Activated CD8-positive, alpha-beta memory T cell treated with anti-CD3 and anti-CD28 coated beads for 36 hours (primary cell): Measurements from ENCODE around the gene CDNF. TPM values are rescaled to one million over a fixed set of nuclear protein-coding genes. Genes with fewer than 3 reads are reported as not detected.

Source experiments
- CTCF ChIA-PET: fragments of 350-600 bp; sonication (Branson Sonifier 250); formaldehyde crosslinking; loops from one replicate; lab custom pipeline; 2021; ENCODE audit warnings: antibody characterized with exemption; lab: Charles Lee
- POLR2A ChIA-PET: fragments of 350-600 bp; sonication (Branson Sonifier 250); formaldehyde crosslinking; loops from one replicate; lab custom pipeline; 2021; ENCODE audit warnings: antibody characterized with exemption; lab: Charles Lee
- total RNA-seq, 2 experiments: library from RNA; stranded (reverse); gene quantifications; one replicate each; pipeline ENCODE4 v1.2.3, GENCODE V29; 2021

CDNF gene
- total RNA-seq, 2 experiments from 2014 or later, result 1.0 to 1.1 TPM

DNA sequence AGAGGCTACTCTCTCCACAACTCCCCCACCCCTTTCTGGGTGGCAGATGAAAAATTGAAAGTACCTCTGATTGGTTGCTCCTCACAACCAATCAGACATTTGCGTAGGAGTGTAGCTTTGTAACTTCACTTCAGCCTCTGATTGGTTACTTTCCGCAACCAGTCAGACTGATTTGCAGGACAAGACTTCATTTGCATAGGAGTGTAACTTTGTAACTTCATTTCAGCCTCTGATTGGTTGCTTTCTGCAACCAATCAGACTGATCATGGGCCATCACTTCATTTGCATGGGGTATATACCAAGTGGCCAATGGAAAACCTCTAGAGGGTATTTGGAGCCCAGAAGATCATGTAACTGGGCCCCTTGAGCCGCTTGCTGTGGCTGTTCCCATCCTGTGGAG lies 25.6 kb downstream of the CDNF start:
- POLR2A ChIA-PET, result no interaction called here
- CTCF ChIA-PET, result no interaction called here

DNA sequence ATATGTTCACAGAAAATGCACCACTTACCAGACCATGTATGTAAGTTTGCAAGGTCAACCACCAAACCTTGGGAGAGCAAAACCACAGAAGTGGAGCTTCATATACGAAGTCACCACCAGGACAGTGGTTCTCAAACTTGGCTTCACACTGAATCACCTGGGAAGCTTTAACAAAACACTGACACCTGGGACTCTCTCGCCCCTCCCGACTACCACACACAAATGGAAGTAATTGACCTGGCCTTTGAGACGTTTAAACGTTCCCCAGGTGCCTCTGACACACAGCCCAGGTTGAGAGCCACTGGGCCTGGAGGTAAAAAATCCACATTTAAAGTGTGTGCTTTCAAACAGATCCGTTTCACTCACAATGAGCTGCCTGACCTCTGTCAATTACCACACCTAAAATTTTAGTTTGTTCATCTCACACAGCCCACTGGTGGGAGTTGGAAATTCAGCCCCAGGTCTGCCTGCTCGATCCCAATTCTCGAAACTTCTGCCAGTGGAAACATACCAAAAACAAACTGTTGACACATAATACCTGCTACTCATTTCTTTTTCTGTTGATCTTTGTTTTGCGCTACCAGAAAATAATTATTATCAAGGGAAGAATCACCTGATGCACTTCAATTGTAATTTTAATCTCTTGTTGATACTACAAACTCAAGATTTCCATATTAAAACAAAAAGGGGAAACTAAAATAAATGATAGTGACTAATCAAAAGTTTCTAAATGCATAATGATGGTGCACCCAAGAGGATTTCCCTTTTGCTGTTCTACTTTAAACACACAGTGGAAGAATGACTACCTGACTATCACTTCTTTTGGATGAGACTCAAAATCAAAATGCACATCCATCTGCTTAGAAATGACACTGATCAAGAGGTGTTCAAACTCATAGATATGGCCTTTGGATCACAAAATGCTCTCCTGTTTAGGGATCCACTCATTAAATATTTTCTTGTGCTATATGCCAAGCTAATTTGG lies 26.6 kb downstream of the CDNF start:
- CTCF ChIA-PET, result interaction anchor here (1.3 kb wide), 1 partner anchor 314 kb away, joined by 4 read pairs; no protein-coding TSS in a partner anchor
- POLR2A ChIA-PET, result no interaction called here

DNA sequence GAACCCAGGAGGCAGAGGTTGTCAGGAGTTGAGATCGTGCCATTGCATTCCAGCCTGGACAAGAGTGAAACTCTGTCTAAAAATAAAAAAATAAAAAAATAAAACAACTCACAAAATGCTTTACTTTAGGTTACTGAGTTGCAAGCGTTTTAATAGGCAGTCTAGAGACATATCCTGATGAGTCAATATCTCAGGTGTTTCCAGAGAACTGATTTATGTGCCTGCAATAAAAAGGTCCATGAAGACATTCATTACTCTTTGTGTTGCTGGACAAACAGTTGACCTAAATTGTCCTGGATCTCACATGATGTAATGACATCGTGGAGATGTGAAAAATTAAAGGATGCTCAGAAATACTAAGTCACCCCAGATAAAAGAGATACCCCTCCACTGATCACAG lies 31.5 kb downstream of the CDNF start:
- POLR2A ChIA-PET, result no interaction called here
- CTCF ChIA-PET, result no interaction called here

DNA sequence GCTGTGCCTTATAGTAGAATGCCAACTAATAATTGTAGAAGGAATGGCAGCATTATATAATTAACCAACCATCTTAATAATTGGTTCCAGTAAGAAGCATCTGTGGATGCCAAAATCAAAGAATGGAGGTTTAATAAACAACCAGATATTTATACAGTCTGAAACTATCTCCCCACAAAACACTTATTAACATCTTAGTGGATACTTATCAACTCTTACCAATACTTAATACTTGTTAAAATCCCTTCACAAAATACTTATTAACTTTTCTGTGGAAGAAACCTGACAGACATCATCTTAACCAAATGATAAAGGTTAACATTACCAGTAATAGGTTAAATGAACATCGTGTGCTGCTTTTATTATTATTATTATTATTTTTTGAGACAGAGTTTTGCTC lies 34.0 kb downstream of the CDNF start:
- ChIA-PET CTCF (no interaction called here), POLR2A (no interaction called here)

DNA sequence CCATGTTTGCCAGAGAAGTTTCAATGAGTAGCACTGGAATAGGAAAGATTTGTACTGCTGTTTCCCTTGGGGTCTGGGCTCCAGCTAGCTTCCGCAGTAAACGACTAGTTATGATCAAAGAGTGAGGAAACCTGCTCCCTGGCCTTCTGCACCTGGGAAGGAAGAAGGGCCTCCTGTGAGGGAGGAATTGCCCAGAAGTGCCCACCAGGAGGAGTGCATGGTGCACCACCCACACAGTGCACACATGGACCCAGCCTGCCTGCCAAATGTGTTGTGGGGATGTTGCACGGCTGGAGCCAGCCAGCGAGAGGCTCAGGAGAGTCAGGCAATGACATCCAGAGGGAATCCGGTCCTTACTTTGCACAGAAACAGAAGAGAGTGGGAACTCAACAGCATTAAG lies 36.1 kb downstream of the CDNF start:
- POLR2A ChIA-PET, result no interaction called here
- CTCF ChIA-PET, result no interaction called here

DNA sequence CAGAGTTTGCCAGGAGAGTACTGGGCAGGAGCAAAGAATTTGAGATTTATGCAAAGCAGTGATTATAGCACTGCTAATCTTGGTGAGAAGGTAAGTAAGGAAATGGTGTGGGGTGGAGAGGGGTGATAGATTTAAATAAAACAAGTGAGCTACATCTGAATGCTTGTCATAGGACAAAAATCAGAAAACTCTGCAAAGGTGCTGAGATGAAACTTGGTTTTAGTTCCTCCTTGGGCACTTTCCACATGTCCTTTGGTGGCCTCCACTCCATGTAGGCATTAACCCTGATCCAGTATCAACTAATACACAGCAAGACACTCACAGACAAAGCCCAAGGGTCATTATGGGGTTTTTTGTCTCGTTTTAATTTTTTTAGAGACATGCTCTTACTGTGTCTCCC lies 37.4 kb downstream of the CDNF start:
- ChIA-PET CTCF (no interaction called here), POLR2A (no interaction called here)

DNA sequence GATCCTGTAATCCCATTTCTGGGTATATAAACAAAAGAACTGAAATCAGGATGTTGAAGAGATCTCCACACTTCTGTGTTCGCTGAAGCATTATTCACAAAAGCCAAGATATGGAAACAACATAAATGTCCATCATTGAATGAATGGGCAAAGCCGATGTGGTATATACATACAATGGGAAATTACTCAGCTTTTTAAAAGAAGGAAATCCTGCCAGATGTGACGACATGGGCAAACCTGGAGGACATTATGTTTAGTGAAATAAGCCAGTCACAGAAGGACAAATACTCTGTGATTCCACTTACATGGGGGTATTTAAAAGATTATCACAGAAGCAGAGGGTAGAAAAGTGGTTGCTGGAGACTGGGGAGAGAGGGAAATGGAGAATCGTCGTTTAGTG lies 39.2 kb downstream of the CDNF start:
- POLR2A ChIA-PET, result no interaction called here
- CTCF ChIA-PET, result no interaction called here

DNA sequence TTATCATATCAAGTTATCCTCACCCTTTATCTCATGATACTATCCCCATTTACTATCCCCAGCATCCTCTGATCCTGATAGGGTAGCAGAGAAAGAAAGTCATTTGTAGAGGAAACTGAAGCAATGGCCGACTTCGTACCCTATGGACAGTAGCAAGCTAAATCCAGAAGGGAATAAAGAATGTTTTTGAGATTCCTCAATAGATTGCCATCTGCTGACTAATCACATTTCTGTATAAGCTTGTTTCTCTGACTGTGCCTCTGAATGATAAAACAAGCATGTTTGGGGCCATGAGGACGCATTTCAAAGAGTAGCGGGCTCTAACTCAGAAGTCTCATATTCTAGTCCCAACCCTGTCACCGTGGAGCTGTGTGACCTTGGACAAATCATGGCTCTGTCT lies 49.9 kb downstream of the CDNF start:
- ChIA-PET POLR2A (no interaction called here), CTCF (no interaction called here)

DNA sequence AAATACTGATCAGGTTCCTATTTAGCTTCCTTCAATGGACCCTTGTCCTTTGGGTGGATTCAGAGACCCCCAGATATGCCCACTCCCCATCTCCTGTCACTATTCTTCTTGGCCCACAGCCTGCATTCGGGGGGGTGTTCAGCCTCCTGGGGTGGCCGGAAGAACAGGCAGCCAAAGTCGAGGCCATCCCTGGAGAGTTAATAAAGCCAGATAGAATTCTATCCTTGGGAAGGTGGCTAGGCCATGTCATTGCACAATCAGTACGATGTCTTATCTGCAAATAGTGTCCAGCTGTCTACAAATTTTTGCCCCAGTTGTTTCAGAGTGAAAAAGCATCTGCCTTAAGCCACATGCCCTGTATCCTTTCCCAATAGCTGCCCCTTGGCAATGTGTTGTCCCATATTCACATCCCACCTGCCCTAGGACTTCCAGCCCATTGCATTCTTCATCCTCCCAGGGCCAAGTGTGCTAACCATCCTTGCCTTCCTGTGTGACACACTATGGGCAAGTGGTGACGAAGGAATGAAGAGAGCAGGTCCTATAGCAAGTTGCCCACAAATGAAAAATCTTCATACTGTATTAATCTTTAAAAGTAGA lies 53.3 kb downstream of the CDNF start:
- CTCF ChIA-PET, result no interaction called here

DNA sequence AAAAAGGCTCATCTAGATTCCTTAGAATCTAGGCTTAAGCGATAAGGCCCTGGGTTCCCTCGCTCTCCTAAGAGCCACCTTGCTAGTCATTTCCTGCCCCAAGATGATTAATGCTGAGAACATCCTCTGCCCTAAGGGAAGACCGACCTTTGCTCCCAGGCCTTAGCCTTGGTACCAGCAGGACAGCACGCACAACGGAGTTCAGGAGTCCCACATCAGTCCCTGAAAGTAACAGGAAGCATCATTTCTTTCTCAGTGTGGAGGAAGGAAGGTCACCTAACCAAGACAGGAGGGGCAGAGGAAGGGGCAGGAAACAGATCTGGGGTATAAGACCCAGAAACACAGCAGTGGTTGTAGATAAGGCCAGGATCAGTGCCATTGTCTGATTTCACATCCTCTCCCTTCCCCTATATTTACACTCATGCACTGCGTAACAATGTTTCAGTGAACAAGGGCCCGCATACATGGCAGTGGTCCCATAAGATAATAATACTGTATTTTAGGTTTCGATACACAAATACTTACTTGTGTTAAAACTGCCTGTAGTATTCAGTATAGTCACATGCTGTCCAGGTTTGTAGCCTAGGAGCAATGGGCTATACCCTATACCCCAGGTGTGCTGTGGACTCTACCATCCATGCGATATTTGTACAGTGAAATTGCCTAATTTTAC lies 55.0 kb downstream of the CDNF start:
- CTCF ChIA-PET, result interaction anchor here (0.6 kb wide), 1 partner anchor 855 kb away, joined by 3 read pairs; no protein-coding TSS in a partner anchor
- POLR2A ChIA-PET, result no interaction called here

More for the DNA sequence above, 53.3 kb downstream of the CDNF start:
- POLR2A ChIA-PET, result no interaction called here

DNA sequence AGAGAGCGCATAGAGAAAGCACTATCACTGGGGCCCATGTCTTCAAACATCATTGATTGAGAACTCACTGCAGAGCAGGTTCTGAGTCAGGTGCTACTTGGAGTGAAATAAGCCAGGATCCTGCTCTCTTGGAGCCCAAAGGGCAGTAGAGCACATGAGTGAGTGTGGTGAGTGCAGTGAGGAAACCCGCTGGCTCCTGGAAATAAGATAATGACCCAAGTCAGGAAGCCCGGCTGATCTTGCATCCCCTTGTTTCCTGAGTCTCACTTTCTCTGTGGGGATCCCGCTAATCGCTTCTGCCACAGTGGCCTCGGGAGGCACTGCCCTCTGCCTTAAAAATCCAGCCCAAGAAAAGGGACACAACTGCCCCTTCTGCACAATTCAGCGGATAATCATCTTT lies 56.1 kb downstream of the CDNF start:
- POLR2A ChIA-PET, result no interaction called here

DNA sequence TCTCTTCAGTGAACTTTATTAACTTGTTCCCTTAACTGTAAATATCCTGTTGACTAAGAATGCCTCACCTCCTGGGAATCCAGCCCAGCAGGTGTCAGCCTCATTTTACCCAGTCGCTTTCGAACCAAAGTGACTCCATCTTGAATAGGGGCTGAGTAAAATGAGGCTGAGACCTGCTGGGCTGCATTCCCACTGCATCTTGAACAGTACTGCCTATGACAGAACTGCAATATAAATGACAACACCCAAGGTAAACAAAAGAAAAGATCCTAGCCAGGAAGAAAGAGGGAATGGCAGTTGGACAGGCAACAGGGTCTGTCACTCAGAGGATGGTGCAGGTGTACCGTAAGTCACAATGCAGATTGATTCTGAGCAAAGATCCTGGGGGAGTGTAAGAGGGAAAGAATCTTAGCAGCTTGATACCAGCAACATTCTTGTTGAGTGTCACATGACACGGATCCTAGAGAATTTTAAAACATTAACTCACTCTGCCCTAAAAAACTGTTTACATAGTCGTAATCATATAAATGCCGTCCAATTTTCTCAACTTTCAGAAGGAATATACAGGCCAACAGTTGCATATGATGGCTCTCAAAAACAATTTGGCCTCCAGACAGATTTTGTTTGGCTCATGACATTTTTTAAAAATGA lies 58.7 kb downstream of the CDNF start:
- CTCF ChIA-PET, result no interaction called here
- POLR2A ChIA-PET, result no interaction called here

More for the DNA sequence above, 56.1 kb downstream of the CDNF start:
- CTCF ChIA-PET, result interaction anchor here (0.6 kb wide), 1 partner anchor 854 kb away, joined by 3 read pairs; no protein-coding TSS in a partner anchor

DNA sequence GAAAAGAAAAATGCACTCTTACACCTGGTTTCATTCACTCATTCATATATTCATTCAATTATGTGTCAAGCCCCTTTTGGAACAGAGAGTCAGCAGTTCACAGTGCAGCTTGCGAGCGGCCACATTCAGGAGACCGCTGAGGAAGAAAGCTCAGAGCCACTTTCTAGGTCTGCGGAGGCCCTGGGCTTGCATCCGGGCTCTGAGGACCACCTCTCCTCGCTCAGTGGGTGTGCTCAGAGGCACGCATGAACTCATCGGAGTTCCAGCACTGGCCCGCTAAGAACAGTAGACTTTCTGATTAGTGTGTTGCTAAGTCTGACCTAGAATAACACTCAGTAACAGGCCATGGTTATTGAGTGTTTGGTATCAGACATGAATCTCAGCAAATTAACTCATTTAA lies 61.3 kb downstream of the CDNF start:
- CTCF ChIA-PET, result no interaction called here
- POLR2A ChIA-PET, result no interaction called here

DNA sequence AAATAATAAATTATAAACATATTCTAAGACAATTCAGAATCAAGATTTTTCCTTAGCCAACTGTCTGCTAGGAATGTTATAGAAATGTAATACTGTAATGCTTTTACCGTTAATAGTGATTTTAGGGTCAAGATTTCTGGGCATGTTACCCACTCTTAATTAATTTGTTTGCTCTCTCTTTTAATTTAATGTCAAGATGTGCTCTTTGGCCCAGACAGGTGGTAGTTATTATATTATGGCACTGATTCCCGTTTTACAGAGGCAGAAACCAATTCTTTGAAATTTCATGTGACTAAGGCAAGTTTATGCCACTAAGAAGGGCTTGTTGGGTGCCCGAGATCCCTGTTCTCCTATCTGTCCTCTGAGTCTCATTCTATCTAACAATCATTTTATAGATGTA lies 62.2 kb downstream of the CDNF start:
- POLR2A ChIA-PET, result no interaction called here
- CTCF ChIA-PET, result no interaction called here

DNA sequence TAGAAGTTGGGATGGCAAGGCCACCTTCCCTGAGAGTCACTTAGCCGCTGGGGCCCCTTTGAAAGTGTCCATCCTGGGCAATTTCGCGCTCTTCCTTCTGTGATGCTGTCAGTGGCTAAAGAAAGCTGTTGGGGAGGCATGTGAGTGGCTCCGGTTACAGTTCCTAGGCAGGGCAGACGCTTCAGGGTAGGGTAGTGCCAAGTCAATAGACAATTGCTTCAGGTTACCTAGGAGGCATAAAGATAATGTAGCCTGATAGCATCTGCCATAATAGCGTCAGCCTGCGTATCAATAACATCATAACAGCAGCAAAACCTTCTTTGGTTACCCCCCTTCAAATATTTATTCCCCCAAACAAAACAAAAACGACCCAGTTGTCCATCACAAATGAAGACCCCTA lies 63.0 kb downstream of the CDNF start, which contains the start of gene FAM107B:
Gene FAM107B, minus strand, starts transcription at position 101 of the 400 bp plus-strand sequence. CDS start 234 bp downstream, outside the sequence.
- ChIA-PET POLR2A (no interaction called here), CTCF (interaction anchor here (0.6 kb wide), 1 partner anchor 320 kb away, joined by 3 read pairs; no protein-coding TSS in a partner anchor)

DNA sequence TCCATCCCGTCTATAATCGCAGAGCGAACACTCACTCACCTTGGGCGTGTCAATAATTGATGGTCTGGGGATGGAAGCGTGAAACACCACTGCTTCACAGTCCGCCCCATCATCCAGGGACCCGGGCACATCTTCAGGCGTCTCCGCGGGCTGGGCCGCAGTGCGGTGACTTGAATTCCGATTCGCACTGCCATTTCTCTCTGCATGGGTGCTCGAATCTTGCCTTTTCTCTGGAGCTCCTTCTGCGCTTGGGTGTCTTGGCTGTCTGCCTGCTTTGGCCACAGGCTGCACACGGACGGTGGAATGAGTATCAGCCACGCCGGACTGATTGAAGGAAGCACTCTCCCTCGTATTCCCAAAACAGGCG lies 63.6 kb downstream of the CDNF start:
- POLR2A ChIA-PET, result no interaction called here
- CTCF ChIA-PET, result no interaction called here

DNA sequence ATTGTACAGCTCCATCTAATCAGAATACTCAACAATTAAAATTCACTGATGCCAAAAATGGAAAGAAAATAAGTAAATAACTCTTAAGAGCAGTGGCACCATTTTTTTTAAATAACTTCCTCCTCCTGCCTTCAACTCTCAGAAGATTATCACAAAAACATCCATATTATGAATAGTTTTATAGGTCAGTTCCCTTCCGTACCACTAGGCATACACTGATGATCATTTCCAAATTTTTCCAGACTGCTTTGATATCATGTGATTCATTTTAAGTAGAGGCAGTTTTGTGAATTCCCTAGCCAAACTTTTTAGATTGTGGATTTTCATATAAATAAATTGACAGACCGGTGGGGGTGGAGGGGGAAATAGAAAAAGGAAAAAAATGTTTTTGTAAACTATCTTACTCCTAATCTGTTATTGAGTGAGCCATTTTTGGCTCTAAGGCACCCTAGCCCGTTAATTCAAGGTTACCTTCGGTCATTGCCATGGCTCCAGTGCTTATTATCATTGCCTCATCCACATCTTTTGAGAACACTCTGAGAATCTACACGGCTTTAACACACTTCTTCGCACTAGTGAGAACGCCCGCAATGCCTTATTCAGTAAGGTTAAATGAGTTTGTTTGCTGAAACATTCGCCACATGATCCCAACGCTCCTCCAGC lies 64.2 kb downstream of the CDNF start:
- CTCF ChIA-PET, result no interaction called here
- POLR2A ChIA-PET, result no interaction called here

DNA sequence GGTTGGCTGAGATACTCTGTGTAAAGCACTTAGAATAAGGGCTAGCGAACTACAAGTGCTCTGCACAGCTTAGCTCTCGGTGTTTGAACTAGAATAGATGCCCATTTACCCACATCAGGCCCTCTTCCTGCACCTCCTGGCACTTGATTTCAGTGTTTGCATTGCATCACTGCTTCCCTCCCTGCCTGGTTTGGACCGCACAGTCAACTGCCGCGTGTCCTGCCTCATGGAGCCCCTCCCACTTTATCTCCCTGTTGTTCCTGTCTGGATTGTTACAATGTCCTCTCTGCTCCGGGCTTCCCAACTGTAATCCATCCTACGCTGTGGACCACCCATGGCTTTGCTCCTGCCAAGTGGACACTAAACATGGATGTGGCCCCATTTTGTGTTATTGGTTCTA lies 65.4 kb downstream of the CDNF start:
- POLR2A ChIA-PET, result no interaction called here
- CTCF ChIA-PET, result no interaction called here

DNA sequence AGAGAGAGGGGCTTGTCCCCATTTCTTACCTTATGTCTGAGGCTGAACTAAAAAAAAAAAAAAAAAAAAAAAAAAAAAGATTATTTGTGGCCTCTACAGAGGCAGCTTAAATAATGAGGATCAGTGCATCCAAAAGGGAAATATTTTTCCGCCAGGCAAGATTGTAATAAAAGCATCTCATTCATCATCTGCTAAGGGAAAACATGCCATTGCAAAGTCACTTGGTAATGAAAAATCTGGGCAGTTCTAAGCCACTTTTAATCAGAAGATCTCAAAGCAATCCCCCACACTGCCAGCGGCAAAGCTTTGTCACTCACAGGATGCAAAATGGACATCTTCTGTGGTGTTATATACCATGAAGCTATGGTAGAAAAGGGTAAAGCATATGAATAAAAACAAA lies 66.9 kb downstream of the CDNF start:
- CTCF ChIA-PET, result interaction anchor here (0.7 kb wide), 1 partner anchor 229 kb away, joined by 4 read pairs; no protein-coding TSS in a partner anchor

More for the DNA sequence above, 66.9 kb downstream of the CDNF start:
- POLR2A ChIA-PET, result no interaction called here
